Activated T-helper 1 cell treated with anti-CD3 and anti-CD28 coated beads, Interleukin-12 subunit alpha, Interleukin-12 subunit beta, Interleukin-2, Interleukin-4 antibody, amounts not matched to agents 30 ng/mL and 10 ng/mL and 1 ng/mL, durations not matched to agents 14 hours and 24 hours and 36 hours (primary cell): ENCODE measurements around the gene SLIT1. TPM values are rescaled to one million over a fixed set of nuclear protein-coding genes. Genes with fewer than 3 reads are reported as not detected.

Source experiments
- DNase-seq: peaks from one replicate; pipeline ENCODE4 v3.0.0; 2021; ENCODE audit warnings: low spot score
- H3K27ac Mint-ChIP-seq: one replicate; pipeline ENCODE4 v1.8.0; 2021; ENCODE audit warnings: mild to moderate bottlenecking, mixed read lengths
- H3K27me3 Mint-ChIP-seq: one replicate; pipeline ENCODE4 v1.8.0; 2022; ENCODE audit warnings: mild to moderate bottlenecking, moderate library complexity, mixed read lengths; ENCODE audit not compliant: insufficient read depth
- H3K36me3 Mint-ChIP-seq: one replicate; pipeline ENCODE4 v1.8.0; 2021; ENCODE audit warnings: low read depth, mixed read lengths
- H3K4me1 Mint-ChIP-seq: one replicate; pipeline ENCODE4 v1.8.0; 2021; ENCODE audit warnings: low read depth, mixed read lengths
- H3K4me3 Mint-ChIP-seq: one replicate; pipeline ENCODE4 v1.8.0; 2021; ENCODE audit warnings: mild to moderate bottlenecking, moderate library complexity, mixed read lengths
- H3K9me3 Mint-ChIP-seq: one replicate; pipeline ENCODE4 v1.8.0; 2021; ENCODE audit warnings: mixed read lengths
- intact Hi-C: fragments of 100-400 bp; cut with micrococcal nuclease; formaldehyde crosslinking; loops from one replicate; pipeline ENCODE4 v1.15.1; 2024
- total RNA-seq: library from RNA; stranded (reverse); gene quantifications from 2 replicates; pipeline ENCODE4 v1.2.3, GENCODE V29; 2022

Gene SLIT1
- total RNA-seq, 1 donor from 2014 or later = 0.08 TPM

DNA sequence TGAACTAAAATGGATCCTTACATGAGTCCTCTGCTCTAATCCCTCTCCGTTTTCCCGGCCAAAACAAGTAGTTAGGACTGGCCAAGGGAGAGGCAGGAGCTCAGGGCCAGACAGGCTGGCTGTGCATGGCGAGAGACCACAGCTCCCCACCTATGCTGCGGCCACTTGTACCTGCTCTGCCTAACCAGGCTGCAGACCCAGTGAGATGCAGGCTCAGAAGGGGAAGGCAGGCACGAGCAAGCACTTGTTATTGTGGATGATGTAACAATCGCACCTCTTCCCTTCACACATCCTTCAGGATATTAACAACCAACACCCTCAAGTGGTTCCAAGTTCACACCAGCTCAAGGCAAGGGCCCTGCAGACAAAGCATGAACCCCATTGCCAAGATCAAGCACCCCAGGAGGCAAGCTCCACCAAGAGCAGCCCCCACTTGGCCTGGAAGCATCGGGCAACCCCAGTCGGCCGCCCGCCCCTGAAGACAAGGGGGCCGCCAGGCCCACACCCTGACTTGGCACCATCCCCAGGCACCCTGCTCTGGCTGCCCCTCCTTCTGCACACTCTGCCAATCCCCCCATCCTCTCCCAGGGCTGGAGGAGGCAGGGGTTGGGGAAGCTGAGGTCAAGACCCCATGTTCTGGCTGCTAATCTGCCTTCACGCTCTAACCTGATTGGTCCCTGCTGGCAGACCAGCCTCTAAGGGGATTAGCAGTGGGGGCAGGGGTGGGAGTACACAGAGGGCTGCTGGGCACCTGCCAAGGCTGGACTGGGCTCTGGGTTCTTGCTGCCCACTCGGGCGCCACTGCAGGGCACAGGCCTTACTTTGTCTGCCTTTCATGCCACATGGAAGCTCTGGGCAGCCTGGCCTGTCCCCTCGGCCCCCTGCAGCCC is 111.3 kb downstream of the SLIT1 start:
- Mint-ChIP-seq H3K9me3 (peaks cover 9% of the 10 kb centered on the region), H3K4me1 (peaks cover 4% of the 10 kb centered on the region), H3K36me3 (no peaks in the 10 kb centered on the region), H3K27me3 (peaks cover 13% of the 10 kb centered on the region), H3K27ac (no peak overlapping the region), H3K4me3 (no peak overlapping the region)
- intact Hi-C loops = no loop called here
- no peak for DNase-seq

- H3K27ac Mint-ChIP-seq = no peak overlapping the region
- peaks cover 10% of the 10 kb centered on the region for H3K27me3 Mint-ChIP-seq
- H3K4me1 Mint-ChIP-seq = peaks cover 8% of the 10 kb centered on the region
- intact Hi-C loops = loop anchor here (1.0 kb wide), 3 partner anchors 44 to 161 kb away; no protein-coding TSS in a partner anchor
- peaks cover 13% of the 10 kb centered on the region for H3K9me3 Mint-ChIP-seq
- DNase-seq = peak; percentile 61
- H3K36me3 Mint-ChIP-seq = peaks cover 2% of the 10 kb centered on the region
- H3K4me3 Mint-ChIP-seq = no peak overlapping the region
Observed at GRCh38 chr10:97072851-97073665, 112.7 kb downstream of the SLIT1 start.

DNA sequence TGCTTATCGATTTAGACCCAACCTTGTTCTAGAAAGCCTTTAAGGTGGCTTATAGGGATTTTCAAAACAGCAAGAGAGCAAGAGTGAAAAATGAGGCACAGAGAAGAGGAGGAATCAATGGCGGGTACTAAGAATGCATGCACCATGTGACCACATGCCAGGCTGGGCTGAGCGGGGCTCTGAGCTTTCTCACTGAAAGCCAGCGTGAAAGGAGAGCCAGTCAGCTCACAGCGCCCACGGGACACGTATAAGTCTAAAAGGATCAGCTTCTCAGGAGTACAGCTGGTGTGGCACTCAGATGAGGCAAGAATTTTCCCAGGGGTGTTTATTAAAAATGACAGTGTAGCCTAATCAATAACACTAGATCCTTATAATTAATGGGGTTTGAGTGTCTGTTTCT is 114.3 kb downstream of the SLIT1 start:
- intact Hi-C loops = no loop called here
- Mint-ChIP-seq H3K9me3 (peaks cover 13% of the 10 kb centered on the region), H3K27me3 (peaks cover 10% of the 10 kb centered on the region), H3K27ac (no peak overlapping the region), H3K36me3 (peaks cover 2% of the 10 kb centered on the region), H3K4me3 (no peak overlapping the region), H3K4me1 (peaks cover 8% of the 10 kb centered on the region)
- DNase-seq = no peak

GRCh38 chr10:97069576-97070362 is 116.0 kb downstream of the SLIT1 start:
- Mint-ChIP-seq H3K4me1 (peaks cover 8% of the 10 kb centered on the region), H3K36me3 (peaks cover 2% of the 10 kb centered on the region), H3K27me3 (peaks cover 10% of the 10 kb centered on the region), H3K9me3 (peaks cover 13% of the 10 kb centered on the region), H3K4me3 (no peak overlapping the region), H3K27ac (peak overlapping the region; percentile 51)
- intact Hi-C loops = no loop called here
- peak; percentile 8 for DNase-seq

GRCh38 chr10:97069026-97069425 is 116.7 kb downstream of the SLIT1 start:
- H3K27me3 Mint-ChIP-seq = peaks cover 10% of the 10 kb centered on the region
- H3K9me3 Mint-ChIP-seq = peaks cover 13% of the 10 kb centered on the region
- no peak for DNase-seq
- H3K36me3 Mint-ChIP-seq = peaks cover 2% of the 10 kb centered on the region
- H3K4me1 Mint-ChIP-seq = peaks cover 8% of the 10 kb centered on the region
- H3K27ac Mint-ChIP-seq = no peak overlapping the region
- intact Hi-C loops = no loop called here
- H3K4me3 Mint-ChIP-seq = no peak overlapping the region

- H3K4me3 Mint-ChIP-seq = no peak overlapping the region
- intact Hi-C loops = no loop called here
- H3K9me3 Mint-ChIP-seq = peaks cover 13% of the 10 kb centered on the region
- H3K27ac Mint-ChIP-seq = no peak overlapping the region
- peaks cover 8% of the 10 kb centered on the region for H3K27me3 Mint-ChIP-seq
- H3K4me1 Mint-ChIP-seq = peaks cover 8% of the 10 kb centered on the region
- no peak for DNase-seq
- peaks cover 2% of the 10 kb centered on the region for H3K36me3 Mint-ChIP-seq
Observed at GRCh38 chr10:97067716-97068391, 117.9 kb downstream of the SLIT1 start.

DNA sequence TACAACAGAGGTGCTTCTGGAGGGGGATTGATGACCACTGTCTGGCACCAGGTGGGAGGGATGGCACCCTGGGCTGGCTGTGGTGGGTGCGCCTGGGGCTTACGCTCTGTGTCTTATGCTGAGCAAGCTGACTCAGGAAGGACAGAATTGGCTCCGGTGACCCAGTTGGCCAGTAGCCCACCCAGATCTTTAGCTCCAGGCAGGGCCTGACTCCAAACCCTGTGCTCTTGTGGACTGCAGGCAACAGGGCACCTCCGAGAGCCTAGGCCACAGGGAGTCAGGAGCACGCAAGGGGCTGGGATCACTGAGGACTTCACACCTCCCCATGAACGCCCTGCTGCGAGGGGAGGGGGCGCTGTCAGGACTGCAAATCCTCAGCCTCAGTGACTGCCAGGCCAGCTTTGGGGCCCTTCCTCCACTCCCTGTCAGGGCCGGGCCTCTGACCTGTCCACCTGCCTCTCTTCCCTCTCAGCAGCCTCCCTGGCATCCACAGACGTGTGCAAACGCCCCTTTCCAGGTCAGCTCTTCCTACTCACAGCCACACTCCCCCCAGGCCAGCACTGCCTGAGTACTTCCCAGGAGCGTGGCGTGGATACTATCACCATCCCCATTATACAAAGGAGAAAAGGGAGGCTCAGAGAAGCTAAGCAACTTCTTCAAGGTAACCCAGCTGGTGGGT is 118.7 kb downstream of the SLIT1 start:
- intact Hi-C loops = no loop called here
- H3K9me3 Mint-ChIP-seq = peaks cover 13% of the 10 kb centered on the region
- peaks cover 8% of the 10 kb centered on the region for H3K4me1 Mint-ChIP-seq
- H3K36me3 Mint-ChIP-seq = peaks cover 2% of the 10 kb centered on the region
- no peak overlapping the region for H3K27ac Mint-ChIP-seq
- H3K4me3 Mint-ChIP-seq = no peak overlapping the region
- no peak for DNase-seq
- H3K27me3 Mint-ChIP-seq = peaks cover 3% of the 10 kb centered on the region

GRCh38 chr10:97065686-97066660 is 119.8 kb downstream of the SLIT1 start:
- DNase-seq = no peak
- Mint-ChIP-seq H3K36me3 (peaks cover 2% of the 10 kb centered on the region), H3K27ac (no peak overlapping the region), H3K9me3 (peaks cover 13% of the 10 kb centered on the region), H3K4me3 (no peak overlapping the region), H3K4me1 (peaks cover 8% of the 10 kb centered on the region), H3K27me3 (peaks cover under 1% of the 10 kb centered on the region)
- intact Hi-C loops = no loop called here

- H3K4me3 Mint-ChIP-seq = no peak overlapping the region
- peaks cover 8% of the 10 kb centered on the region for H3K4me1 Mint-ChIP-seq
- intact Hi-C loops = no loop called here
- H3K27me3 Mint-ChIP-seq = no peaks in the 10 kb centered on the region
- no peak for DNase-seq
- peaks cover 10% of the 10 kb centered on the region for H3K9me3 Mint-ChIP-seq
- no peak overlapping the region for H3K27ac Mint-ChIP-seq
- peaks cover 2% of the 10 kb centered on the region for H3K36me3 Mint-ChIP-seq
Observed at GRCh38 chr10:97065128-97065527, 120.6 kb downstream of the SLIT1 start.

GRCh38 chr10:97063983-97064837 is 121.5 kb downstream of the SLIT1 start:
- Mint-ChIP-seq H3K4me1 (peaks cover under 1% of the 10 kb centered on the region), H3K27ac (no peak overlapping the region), H3K4me3 (no peak overlapping the region), H3K27me3 (no peaks in the 10 kb centered on the region), H3K9me3 (peaks cover under 1% of the 10 kb centered on the region), H3K36me3 (peaks cover under 1% of the 10 kb centered on the region)
- intact Hi-C loops = no loop called here
- DNase-seq = no peak
